ENCODE results near the gene DIP2C.
"Not testable (repeated sequence)": the region's sequence is repeated elsewhere in the genome, so short reads cannot be mapped to it uniquely, and the experiment has no call there.

DIP2C gene

DNA sequence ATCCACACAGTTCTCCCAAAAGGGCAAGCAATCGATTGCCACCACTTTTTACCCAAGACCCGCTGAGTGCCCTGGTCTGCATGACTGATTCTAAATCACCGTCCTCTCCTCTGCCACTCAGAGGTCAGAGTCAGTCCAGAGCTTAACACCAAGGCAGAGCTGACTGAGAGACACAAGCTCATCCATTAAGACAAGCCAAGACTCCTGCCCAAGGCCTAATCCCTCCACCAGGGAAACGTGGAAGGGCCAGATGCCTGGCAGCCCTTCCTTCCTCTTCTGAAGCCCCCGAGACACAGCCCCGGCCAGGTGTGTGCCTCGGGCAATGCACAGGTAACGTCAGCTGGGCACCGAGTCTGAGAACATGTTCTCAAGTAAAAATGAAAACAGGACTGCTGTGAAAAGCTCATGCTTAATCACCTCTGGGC is 51.7 kb downstream of the DIP2C start:
- peak in 1 of 2 experiments; percentile 2 for DNase-seq

DNA sequence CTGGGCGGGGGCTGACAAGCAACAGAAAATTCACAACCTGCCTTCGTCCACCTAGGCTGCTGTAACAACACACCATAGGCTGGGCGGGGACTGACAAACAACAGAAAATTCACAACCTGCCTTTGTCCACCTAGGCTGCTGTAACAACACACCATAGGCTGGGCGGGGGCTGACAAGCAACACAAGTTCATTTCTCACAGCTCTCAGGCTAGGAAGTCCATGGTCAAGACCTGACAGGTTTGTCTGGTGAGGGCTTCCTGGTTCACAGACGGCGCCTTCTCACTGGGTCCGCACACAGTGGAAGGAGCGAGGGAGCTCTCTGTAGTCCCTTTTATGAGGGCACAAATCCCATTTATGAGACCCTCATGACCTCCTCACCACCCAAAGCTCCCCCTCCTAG is 52.2 kb downstream of the DIP2C start:
- no peak for DNase-seq

DNA sequence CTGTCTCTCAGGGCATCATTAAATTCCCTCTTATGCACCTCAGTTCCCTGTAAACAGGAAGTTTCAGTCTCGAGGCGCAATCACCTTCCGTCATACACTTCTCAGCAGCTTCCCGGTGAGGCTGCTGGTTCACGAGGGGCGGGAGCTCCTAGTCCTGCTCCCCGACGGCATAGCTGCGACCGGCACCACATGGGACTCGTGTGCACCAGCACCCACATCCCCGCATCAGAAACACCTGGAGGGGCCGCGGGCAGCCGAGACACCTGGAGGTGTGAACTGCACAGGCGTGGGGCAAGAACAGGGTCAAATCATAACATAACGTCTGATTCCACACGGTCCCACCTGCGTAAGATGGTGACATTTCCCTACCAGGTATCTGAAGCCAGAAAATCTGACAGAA is 52.7 kb downstream of the DIP2C start:
- no peak for DNase-seq

DNA sequence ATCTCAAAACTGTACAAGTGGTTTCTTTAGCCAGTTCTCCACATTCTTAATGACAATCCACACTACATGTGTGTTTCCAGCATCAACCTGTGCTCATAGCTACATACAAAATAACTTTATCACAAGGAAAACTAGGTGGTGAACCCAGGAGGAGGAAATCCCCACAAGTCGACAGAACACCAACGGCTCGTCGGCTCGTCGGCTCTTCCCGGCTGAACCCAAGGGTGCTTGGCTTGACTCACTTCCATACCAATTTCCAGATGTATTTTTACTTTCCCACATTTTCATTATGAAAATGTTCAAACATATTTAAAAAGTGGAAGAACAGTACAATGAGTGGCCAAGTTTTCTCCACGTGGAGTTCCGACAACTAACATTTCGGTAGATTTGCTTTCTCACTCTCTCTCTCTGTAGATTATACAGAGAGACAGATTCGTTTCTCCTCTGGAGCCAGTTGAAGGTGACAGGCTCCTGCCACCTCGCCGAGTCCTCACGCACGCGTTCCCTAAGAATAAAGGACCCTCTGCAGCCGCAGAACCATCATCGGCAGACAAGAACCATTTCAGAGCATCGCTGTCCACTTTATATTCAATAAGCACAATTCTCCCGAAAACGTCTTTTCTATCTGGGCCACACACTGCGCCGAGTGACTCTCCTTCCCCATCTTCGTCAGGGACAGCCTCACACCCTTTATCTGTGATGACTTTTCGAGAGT is 53.3 kb downstream of the DIP2C start:
- no peak for DNase-seq

DNA sequence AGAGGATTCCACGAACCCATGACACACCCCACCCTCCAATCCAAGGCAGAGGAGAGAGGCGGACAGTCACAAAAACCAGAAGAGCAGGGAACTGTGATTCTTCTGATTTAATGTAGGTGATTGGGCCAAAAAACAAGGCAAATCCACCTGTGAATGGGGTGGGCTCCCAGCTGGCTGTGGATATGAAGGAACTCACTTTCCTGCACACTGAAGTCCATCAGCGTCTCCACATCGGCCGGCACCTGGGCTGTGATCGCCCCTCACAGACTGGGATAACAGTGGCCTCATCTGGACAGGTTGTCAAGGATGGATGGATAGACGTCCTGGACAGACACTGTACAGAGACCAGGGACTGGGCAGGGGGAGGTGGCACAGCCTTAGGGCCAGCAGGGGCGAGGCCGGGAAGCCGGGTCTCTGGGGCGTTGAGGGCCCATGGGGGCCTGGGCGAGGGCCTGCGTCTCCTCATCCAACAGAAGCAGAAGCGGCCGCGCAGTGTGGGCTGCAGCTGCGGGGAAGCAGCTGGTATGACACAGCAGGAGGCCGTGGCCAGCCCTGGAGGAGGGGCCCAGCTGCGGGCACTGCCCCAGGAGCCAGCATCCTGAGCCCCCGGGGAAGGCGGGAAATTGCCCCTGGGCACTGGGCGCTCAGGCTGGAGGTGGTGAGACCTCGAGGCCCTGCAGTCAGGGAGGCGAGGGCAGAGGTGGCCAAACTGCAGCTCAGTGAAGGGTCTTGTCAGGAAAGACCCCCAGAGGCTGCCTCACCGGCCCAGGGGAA is 54.2 kb downstream of the DIP2C start:
- DNase-seq: peak in 1 of 2 experiments; percentile 12

DNA sequence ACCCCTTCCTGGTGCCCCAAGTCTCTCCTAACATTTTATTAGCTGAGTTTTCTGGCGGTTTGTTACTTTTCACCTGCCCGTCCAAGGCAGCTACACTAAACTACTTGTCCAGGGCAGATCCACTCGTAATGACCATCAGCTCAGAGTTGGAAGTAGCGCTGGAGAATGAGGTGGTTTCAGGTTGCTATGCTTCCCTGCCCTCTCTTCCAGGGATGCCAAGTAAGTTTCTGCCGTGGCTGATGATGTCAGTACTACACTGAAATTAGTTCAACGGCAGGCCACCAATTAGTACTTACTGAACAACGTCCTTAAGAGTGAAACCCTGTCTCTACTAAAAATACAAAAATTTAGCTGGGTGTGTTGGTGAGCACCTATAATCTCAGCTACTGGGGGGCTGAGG is 55.2 kb downstream of the DIP2C start:
- DNase-seq: no peak

DNA sequence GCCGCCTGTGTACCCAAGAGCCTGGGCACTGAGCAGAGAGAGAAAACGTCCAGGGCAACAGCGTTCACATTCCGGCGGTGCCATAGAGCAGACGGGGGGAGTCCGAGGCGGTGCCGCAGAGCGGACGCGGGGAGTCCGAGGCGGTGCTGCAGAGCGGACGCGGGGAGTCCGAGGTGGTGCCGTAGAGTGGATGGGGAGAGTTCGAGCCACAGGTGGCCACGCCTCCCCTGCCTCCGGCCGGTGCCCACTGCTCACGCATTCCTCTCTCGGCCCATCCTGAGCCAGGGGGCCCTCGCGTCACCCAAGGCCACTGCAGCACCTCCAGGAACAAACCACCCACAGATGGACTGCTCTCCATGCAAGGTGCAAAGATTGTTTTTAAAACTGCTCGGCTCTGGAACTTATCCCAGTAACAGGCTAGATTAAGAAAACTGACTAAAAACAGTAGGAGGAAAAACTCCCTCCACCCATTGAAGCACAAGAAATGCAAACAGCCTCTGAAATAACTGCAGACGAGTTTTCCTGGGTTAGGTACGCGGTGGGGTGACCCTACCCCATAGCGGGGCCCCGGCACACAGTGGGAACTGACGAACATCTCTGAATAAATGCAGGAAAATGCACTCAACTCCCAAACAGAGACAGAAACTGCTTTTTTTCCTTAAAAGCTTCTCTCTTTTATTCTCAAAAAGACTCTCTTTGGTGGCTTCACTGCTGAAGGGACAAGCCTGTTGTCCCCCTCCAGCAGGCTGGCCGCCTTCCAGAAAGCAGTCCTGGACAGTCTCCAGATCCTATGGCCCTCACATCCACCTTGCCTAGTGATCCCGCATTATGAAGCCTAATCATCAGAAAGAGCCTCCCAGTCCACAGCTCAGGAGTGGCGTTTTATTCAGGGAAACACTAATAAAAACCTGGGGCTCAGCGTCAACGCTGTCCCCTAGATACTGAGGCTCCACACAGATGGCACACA is 55.9 kb downstream of the DIP2C start:
- no peak for DNase-seq

DNA sequence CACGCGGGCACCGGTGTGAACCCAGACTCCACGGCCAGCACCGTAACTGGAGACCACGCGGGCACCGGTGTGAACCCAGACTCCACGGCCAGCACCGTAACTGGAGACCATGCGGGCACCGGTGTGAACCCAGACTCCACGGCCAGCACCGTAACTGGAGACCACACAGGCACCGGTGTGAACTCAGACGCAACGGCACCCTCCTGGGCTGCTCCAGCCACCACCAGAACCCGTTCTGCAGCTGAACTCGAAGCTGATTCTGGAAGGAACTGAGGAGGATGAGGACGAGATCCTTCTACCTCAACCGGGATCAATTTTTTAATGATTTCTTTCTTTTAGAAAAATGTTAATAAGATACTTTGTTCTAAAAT is 56.7 kb downstream of the DIP2C start:
- not testable (repeated sequence) for DNase-seq

DNA sequence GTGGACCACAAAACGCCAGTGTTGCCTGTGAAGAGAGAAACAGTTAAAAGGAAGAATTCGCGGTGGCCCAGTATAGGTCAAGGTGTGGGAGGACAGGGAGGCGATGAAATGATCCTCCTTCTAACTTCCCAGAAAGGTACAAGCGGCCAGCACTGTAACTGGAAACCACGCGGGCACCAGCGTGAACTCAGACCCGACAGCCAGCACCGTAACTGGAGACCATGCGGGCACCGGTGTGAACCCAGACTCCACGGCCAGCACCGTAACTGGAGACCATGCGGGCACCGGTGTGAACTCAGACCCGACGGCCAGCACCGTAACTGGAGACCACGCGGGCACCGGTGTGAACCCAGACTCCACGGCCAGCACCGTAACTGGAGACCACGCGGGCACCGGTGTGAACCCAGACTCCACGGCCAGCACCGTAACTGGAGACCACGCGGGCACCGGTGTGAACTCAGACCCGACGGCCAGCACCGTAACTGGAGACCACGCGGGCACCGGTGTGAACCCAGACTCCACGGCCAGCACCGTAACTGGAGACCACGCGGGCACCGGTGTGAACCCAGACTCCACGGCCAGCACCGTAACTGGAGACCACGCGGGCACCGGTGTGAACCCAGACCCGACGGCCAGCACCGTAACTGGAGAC is 57.2 kb downstream of the DIP2C start:
- not testable (repeated sequence) for DNase-seq

DNA sequence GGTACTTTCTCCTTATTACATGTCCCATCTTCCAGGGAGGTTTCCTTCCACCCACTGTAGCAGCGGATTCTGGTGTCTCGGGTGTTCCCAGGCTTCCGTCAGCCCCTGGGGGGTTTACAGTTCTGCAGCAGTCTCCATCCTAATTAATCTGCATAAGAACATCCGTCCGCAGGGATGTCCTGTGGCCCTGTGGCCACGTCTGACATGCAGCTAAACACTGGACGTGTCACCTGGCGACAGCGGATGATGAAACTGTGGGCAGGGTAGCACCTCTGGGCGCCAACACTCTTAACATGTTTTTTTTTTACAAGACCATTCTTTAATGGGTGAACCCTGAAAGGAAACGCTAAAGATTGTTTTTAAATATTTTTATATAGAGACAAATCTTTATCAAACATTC is 58.2 kb downstream of the DIP2C start:
- DNase-seq: no peak

DNA sequence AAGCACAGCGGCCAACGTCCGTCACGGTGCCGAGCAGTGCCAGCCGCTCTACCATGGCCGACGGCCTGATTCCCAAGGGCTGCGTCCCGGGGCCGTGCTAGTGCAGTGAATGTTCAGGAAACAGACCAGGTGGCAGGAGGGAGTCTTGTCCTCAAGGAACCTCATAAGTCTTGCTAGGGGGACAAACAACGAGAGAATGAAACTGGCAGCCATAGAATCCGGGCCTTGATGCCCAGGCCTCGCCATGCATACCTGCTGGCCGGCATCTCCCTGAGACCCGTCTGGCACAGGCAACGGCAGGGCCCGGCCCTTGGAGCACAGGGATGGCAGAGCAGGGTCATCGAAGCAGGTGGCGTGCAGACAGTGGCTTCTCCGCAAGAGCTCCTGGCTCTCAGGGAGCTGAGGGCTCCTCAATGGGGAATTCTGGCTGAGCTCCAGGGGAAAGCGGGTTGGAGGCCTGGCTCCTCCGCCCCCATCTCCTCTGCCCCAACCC is 58.8 kb downstream of the DIP2C start:
- peak in 1 of 2 experiments; percentile 37 for DNase-seq

DNA sequence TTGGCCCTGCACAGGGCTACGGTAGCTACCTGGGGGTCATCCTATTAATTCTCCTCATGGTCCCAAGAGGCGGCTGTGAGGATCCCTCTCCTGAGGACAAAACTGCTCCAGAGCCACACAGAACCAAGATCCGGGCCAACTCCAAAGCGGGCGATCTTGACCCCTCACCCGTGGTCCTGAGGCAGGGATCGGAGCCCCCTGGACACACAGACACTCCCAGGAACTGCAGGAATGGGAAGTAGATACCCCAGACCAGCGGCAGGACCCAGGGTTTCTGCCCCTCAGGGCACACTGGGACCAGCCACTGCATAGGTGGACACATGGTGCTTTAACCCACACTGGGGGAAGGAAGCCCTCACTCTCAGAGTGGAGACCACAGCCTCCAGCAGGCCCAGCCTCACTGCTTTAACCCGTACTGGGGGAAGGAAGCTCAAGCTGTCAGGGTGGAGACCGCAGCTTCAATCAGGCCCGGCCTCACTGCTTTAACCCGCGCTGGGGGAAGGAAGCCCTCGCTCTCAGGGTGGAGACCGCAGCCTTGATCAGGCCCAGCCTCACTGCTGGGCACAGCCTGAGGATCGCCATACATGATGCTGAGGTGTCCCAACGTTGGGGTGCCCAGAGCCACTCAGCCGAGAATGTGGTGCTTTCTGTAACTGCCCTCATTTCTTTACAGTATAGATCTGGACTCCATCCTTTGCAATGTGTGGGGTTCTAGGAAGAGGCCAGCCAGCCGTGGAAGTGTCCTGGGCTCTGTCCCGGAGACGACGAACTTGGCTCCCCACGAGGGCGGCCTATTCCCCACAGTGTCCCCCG is 60.1 kb downstream of the DIP2C start:
- DNase-seq: no peak

DNA sequence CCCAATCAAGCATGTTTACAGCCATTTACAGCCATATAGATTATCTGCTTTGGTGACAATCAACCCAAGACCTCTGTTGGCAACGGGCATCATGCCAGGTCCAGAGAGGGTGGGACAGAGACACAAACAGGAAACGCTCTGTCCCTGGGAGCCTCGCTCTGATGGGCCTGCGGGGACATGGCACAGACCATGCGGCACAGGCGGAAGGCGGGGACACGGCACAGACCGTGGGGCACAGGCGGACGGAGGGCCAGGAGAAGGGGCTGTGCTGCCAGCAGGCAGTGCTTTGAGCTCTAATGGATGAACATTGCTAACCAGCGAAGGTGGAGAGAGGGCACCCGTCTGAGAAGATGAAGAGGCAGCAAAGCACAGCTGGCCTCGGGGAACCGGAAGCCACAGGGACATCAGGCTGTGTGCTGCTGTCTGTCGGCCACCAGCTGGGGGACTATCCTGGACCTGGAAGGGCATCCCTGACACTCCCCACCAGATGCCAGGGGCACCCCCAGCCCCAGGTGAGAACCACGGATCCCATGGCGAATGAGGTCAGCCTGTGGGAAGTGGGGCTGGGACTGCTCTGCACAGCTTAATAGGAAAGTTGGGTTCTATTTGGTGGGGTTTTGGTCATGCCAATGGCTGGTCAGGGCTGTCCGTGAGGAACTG is 61.0 kb downstream of the DIP2C start:
- no peak for DNase-seq

DNA sequence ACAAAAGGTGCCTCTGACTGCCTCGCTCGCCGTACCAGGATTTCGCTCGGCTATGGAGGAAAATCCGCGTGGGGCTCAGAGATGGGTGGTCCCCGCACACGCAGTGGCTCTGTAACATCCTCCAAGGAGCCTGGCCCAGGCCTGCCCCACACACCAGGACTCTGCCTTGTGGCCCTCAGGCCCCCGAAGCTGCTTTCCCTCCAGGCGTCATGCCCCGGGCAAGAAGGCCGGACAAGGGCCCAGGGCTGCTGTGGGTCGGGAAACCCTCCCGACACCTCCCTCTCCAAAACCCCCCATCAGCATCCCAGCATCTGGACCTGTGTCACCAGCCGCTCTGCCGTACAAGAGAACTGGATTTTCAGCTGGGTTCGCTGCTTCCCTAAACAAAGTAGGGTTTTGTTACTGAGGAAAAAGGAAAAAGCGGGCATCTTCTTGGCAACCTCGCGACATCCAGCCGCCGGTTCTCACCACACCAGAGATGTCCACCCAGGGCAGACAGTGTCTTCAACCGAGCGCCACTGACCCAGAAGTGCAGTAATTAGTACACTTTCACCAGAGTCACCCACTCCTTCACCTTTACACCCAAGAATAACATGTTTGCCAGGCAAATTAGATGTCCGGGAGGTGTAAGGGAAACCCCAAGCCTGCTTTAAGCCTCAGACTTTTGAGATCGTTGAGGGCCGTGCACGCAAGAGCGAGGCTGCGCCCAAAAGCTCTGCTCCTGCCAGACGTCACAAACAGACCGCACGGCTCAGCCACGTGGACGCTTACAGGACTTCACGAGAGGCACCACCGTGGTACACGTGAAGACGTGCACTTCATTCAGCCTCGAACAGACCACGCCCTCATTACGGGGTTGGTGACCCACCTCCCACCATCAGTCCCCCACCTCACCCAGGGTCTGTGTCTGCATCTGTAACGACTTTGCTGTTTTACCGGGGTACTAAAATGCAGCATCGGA is 62.2 kb downstream of the DIP2C start:
- no peak for DNase-seq

DNA sequence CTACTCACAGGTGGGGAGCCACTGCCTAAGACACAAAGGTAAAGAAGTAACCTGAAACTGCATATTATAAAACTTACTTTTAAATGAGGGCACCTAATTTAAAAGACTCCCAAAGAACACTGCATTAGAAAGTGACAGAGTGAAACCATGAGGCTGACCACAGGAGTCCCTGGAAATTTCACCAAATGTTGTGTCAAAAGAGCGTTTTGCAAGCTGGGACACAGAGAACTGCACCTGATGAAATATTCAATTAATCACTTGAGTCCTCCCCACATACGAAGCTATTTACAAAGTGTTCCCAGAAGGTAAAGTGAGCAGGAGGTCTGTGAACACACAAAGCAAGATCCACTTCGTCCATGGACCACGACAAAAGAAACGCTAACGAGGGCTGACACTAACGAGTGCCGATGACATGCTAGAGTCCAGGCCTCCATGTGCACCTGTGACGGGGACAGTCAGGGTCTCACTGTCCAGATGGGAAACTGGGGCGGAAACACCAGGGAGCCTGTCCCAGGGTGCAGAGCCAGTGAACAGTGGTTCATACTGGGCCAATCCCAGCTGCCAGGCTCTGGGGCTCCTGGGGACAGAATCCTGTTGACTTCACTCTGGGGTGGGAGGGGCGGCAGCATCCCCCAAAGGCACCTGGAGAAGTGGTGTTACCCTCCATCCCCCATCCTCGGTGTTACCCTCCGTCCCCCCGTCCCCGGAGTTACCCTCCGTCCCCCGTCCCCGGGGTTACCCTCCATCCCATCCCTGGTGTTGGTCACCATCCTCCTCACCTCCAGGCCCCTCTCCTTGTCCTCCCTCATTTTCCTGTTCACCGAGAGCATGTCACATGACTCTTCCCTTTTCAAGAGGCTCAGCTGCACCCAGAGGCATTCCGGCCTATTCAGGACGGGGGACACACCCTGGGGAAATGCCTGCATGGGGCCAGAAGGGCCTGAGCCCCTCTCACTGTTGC is 63.4 kb downstream of the DIP2C start:
- no peak for DNase-seq

DNA sequence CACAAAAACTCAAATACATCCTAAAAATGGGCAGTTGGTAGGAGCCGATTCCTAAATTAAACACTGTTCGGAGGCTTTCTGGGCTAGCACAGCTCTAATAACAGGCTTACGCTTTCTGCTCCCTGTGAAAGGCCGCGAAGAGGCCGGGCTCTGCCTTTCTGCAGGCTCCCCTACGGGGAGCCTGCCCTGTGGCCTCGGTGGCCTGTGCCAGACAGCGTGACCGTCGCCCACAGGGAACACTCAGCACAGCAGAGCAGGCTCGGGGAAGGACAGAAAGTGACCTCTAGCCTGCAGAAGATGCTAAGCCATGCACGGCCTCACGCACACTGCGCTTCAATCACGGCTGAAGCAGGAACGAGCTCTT is 64.2 kb downstream of the DIP2C start:
- DNase-seq: no peak

DNA sequence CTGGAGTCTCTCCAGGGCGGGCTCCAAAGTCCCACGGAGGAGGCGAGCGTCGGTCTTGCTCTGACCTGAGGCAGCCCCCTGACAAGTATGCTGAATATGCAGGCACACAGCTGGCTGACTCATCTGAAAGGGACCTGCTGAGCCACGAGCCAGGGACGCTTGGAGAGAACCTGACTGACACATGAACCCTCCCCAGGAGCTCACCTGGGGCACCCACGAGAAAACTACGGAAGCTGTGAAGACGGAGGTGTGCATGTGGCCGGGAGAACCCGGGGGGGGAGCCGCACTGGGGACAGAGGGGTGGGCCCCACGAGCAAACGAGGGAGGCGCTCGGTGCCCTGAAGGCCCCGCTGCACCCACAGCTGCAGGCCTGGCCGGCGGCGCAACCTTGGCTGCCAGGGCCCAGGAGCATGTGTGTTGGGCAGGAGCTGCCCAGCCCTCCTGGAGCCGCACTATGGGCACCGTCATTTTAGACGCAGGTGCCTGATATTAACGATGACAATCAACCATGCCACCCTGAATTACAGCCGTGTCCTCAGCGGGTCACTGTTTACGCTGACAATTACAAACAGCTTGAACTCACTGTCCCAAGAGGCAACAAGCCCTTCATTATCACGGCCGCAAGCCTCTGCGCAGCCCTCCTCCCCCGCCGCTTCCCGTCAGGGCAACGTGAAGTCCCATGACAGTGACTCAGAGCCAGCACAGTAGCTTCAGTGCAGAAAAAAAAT is 64.7 kb downstream of the DIP2C start:
- no peak for DNase-seq

DNA sequence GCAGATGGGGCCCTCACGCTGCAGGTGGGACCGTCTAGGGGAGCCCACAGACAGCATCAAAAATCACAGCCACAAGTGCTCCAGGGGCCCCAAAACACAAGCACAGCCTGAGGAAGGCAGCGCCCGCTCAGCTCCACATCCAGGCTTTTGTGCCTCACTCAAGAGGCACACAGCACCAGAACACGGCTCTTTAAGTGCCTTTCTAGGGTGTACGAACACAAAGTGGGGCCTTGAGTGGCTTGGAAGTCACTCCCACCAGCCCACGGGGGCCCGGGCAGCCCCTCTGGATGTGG is 65.2 kb downstream of the DIP2C start:
- no peak for DNase-seq
